GM18873 (cell line): ENCODE data around the gene HUWE1.

Experiments used
- ATAC-seq: cut with Tn5 transposase; IDR thresholded peaks from one replicate; pipeline ENCODE4 v1.9.1; 2021; ENCODE audit warnings: mild to moderate bottlenecking, moderate library complexity, moderate number of reproducible peaks; ENCODE audit not compliant: unreplicated experiment, low FRiP score

HUWE1 gene

GRCh38 chrX:53630261-53630660 lies 56.3 kb downstream of the HUWE1 start:
- no peak for ATAC-seq

- no peak for ATAC-seq
These were observed 64.1 kb downstream of the HUWE1 start for GRCh38 chrX:53622431-53622830.

GRCh38 chrX:53621418-53621986 lies 65.0 kb downstream of the HUWE1 start:
- no peak for ATAC-seq

- no peak for ATAC-seq
These were observed 69.6 kb downstream of the HUWE1 start for GRCh38 chrX:53616946-53617345.

GRCh38 chrX:53606456-53606855 lies 80.1 kb downstream of the HUWE1 start:
- no peak for ATAC-seq

GRCh38 chrX:53605004-53605403 lies 81.5 kb downstream of the HUWE1 start:
- no peak for ATAC-seq

- ATAC-seq: no peak
These were observed 86.6 kb downstream of the HUWE1 start for GRCh38 chrX:53599781-53600396.

GRCh38 chrX:53598169-53598568 lies 88.3 kb downstream of the HUWE1 start:
- no peak for ATAC-seq

GRCh38 chrX:53595266-53595810 lies 91.2 kb downstream of the HUWE1 start:
- ATAC-seq: no peak

- no peak for ATAC-seq
These were observed 92.2 kb downstream of the HUWE1 start for GRCh38 chrX:53594354-53594753.

GRCh38 chrX:53587795-53588420 lies 98.6 kb downstream of the HUWE1 start:
- ATAC-seq: no peak

- no peak for ATAC-seq
These were observed 101.6 kb downstream of the HUWE1 start for GRCh38 chrX:53584891-53585290.

GRCh38 chrX:53583571-53583970 lies 102.9 kb downstream of the HUWE1 start:
- no peak for ATAC-seq

- no peak for ATAC-seq
These were observed 105.6 kb downstream of the HUWE1 start for GRCh38 chrX:53580742-53581504.

- ATAC-seq: no peak
These were observed 115.0 kb downstream of the HUWE1 start for GRCh38 chrX:53571494-53571893.

GRCh38 chrX:53563324-53563723 lies 123.2 kb downstream of the HUWE1 start:
- ATAC-seq: no peak

- ATAC-seq: no peak
These were observed 124.6 kb downstream of the HUWE1 start for GRCh38 chrX:53561912-53562311.

- no peak for ATAC-seq
These were observed 127.9 kb downstream of the HUWE1 start for GRCh38 chrX:53558646-53559045.

GRCh38 chrX:53556868-53557267 lies 129.7 kb downstream of the HUWE1 start:
- ATAC-seq: no peak

- ATAC-seq: no peak
These were observed 135.6 kb downstream of the HUWE1 start for GRCh38 chrX:53550756-53551463.
